Spinal cord (tissue), 10 donors: ENCODE measurements around the gene SDHA. TPM values are rescaled to one million over a fixed set of nuclear protein-coding genes. Genes with fewer than 3 reads are reported as not detected.
"Not testable (repeated sequence)": the region's sequence is repeated elsewhere in the genome, so short reads cannot be mapped to it uniquely, and the experiment has no call there.

Experiments
- DNase-seq, 6 donors: peaks; one replicate each; pipeline versions ENCODE4 v3.0.0 to v3.0.0-alpha.2; 2013 to 2015; ENCODE audit warnings: low spot score in 6 of 6, low read depth in 4 of 6
- H3K27ac ChIP-seq: one replicate; pipeline ENCODE4 v1.5.1; 2013; ENCODE audit warnings: low read depth, low read length, control low read depth
- H3K27me3 ChIP-seq: one replicate; pipeline ENCODE4 v1.6.1; 2013; ENCODE audit warnings: low read length; ENCODE audit not compliant: control insufficient read depth, insufficient read depth
- H3K36me3 ChIP-seq: one replicate; pipeline ENCODE4 v1.6.1; 2013; ENCODE audit warnings: low read length; ENCODE audit not compliant: control insufficient read depth, insufficient read depth
- H3K4me1 ChIP-seq: one replicate; pipeline ENCODE4 v1.6.1; 2013; ENCODE audit warnings: low read length; ENCODE audit not compliant: control insufficient read depth, insufficient read depth
- H3K4me3 ChIP-seq: one replicate; pipeline ENCODE4 v1.5.1; 2013; ENCODE audit warnings: low read depth, low read length, control low read depth
- H3K9me3 ChIP-seq: one replicate; pipeline ENCODE4 v1.6.1; 2013; ENCODE audit warnings: low read length; ENCODE audit not compliant: control insufficient read depth, insufficient read depth
- WGBS: methylation state at CpG from one replicate; pipeline ENCODE4 v1.1.5; 2013; ENCODE audit warnings: missing lambda C conversion rate; ENCODE audit not compliant: insufficient coverage; 5-methylcytosine and 5-hydroxymethylcytosine counted together
- polyA plus RNA-seq, 2 donors: library from polyadenylated mRNA; unstranded; fragments of 120-200 nt; gene quantifications; one replicate each; pipeline ENCODE4 v1.2.1, GENCODE V29; 2013; ENCODE audit not compliant: insufficient read length in 2 of 2
- total RNA-seq, 2 donors: library from RNA; depleted of rRNA in 1 of 2; stranded (reverse); fragments of 120-200 nt in 1 of 2; fragments of >200 nt in 1 of 2; gene quantifications; one replicate each; pipeline versions ENCODE4 v1.2.3 to v1.2.4, GENCODE V29; 2013 to 2014
- donor health status: healthy.

The SDHA gene
- total and polyA plus RNA-seq, 4 donors, result 113 to 166 (median 135) TPM

DNA sequence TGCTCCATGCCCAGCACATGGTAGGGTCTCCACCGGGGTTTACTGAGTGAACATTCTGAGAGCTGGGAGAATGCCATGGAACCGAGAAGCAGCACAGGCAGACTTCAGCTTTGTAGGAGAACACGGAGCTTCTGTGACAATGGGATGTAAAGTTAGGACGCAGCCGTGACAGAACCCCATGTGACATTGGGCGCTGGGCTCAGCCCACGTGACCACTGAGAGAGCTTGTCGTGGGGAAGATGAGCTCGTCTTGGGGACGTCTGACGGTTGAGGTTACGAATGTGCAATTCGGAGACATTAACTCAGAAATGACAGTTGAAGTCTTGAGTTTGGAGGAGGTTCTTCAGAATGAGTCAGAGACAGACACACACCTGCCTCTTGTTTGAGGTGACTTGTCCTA is 13.5 kb downstream of the SDHA start:
- no peak for DNase-seq
- H3K27ac ChIP-seq, result no peak overlapping the region

DNA sequence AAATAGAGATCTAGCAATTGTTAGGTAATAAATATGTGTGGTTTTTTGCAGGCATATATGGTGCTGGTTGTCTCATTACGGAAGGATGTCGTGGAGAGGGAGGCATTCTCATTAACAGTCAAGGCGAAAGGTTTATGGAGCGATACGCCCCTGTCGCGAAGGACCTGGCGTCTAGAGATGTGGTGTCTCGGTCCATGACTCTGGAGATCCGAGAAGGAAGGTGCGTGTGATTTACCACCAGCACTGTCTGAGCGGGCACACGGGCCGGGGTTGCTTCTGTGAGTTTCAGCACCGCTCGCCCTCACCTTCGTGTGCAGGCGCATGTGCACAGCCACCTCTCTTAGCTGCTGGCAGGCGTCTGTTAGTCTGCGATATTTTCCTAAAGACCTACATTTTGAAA is 15.3 kb downstream of the SDHA start:
- not testable (repeated sequence) for H3K9me3 ChIP-seq, H3K27ac ChIP-seq, DNase-seq, H3K4me1 ChIP-seq, H3K27me3 ChIP-seq, H3K4me3 ChIP-seq
- 97% methylated on average over 16 of the region's 20 CpGs for WGBS
- H3K36me3 ChIP-seq, result peaks cover 45% of the 10 kb centered on the region

More for the DNA sequence above, 13.5 kb downstream of the SDHA start:
- Histone ChIP-seq H3K4me1 (no peaks in the 10 kb centered on the region), H3K27me3 (no peaks in the 10 kb centered on the region), H3K4me3 (no peak overlapping the region), H3K9me3 (no peaks in the 10 kb centered on the region), H3K36me3 (peaks cover 57% of the 10 kb centered on the region)
- WGBS, result 92% methylated on average over 13 of the region's 13 CpGs

DNA sequence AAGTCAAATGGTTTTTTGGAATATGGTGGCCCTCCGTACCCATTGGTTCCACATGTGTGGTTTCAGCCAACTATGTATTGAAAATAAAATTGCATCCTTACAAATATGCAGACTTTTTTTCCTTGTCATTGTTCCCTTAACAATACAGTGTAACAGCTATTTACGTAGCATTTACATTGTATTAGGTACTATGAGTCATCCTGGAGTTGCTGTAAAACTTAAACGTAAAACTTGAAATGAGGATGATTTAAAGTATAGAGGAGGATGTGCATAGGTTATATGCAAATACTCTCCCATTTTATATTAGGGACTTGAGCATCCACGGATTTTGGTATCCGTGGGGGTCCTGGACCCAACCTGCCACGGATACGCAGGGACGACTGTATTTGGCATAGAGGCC is 16.3 kb downstream of the SDHA start:
- no peaks in the 10 kb centered on the region for H3K9me3 ChIP-seq
- no peaks in the 10 kb centered on the region for H3K27me3 ChIP-seq
- H3K4me3 ChIP-seq, result no peak overlapping the region
- no peak for DNase-seq
- no peaks in the 10 kb centered on the region for H3K4me1 ChIP-seq
- H3K27ac ChIP-seq, result no peak overlapping the region
- H3K36me3 ChIP-seq, result peaks cover 48% of the 10 kb centered on the region
- 100% methylated on average over 5 of the region's 8 CpGs for WGBS

DNA sequence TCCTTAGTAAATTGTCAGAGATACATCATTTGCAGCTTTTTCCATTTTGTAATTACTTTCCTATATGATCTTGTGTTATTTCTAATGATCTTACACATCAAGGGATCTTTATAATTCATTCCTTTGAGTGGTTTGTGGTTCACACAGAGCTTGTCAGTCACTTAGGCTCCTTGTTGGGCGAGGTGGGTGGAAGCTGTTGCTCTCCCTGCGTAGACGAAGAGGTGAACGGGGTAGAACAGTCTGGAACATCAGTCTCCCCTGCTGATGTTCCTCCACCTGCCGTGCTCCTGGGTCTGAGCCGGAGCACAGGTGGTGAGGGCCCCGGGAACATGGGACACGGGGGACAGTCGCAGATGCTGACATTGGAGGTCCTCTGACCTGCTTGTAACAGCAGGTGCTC is 17.4 kb downstream of the SDHA start:
- H3K36me3 ChIP-seq, result peaks cover 48% of the 10 kb centered on the region
- H3K4me3 ChIP-seq, H3K27ac ChIP-seq, H3K27me3 ChIP-seq, DNase-seq, H3K4me1 ChIP-seq, H3K9me3 ChIP-seq: not testable (repeated sequence)
- WGBS, result 100% methylated on average over 3 of the region's 9 CpGs

DNA sequence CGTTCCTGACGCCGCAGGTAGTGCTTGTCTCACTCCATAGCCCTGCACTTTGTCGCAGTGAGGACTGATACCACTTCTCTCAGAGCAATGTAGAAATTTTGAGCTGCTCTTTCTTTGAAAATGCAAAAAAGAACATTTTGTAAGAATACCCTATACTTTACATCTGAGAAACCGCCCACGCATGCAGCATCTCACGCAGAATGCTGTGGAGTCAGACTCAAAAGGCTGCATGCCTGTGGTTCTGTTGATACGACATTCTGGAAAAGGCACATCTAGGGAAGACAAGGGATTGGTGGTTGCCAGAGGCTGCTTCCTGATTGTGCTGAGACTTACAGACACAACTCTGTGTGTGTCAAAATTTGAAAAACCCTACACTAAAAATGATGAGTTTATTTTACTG is 19.8 kb downstream of the SDHA start:
- not testable (repeated sequence) for H3K27ac ChIP-seq, H3K27me3 ChIP-seq, DNase-seq, H3K4me3 ChIP-seq, H3K9me3 ChIP-seq, H3K4me1 ChIP-seq
- H3K36me3 ChIP-seq, result peaks cover 43% of the 10 kb centered on the region
- WGBS, result 87% methylated on average over 4 of the region's 8 CpGs

DNA sequence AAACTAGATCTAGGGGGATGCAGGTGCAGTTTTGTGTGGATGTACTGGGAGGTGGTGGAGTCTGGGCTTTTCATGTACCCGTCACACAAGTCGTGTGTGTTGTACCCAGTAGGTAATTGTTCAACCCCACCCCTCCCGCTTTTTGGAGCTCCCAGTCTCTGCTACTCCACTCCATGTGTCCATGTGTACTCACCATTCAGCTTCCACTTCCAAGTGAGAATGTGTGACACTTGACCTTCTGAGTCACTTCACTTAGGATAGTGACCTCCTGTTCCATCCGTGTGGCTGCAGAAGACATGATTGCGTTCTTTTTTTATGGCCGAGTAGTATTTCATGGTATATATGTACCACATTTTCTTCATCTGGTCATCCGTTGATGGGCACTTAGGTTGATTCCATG is 22.4 kb downstream of the SDHA start:
- not testable (repeated sequence) for H3K27ac ChIP-seq, H3K4me1 ChIP-seq, H3K27me3 ChIP-seq, H3K9me3 ChIP-seq, H3K4me3 ChIP-seq, DNase-seq
- peaks cover 29% of the 10 kb centered on the region for H3K36me3 ChIP-seq
- WGBS, result 100% methylated on average over 1 of the region's 7 CpGs

GRCh38 chr5:241045-241669 is 23.0 kb downstream of the SDHA start:
- not testable (repeated sequence) for DNase-seq, H3K4me3 ChIP-seq, H3K4me1 ChIP-seq, H3K9me3 ChIP-seq, H3K27ac ChIP-seq, H3K27me3 ChIP-seq
- 93% methylated on average over 6 of the region's 13 CpGs for WGBS
- peaks cover 24% of the 10 kb centered on the region for H3K36me3 ChIP-seq

DNA sequence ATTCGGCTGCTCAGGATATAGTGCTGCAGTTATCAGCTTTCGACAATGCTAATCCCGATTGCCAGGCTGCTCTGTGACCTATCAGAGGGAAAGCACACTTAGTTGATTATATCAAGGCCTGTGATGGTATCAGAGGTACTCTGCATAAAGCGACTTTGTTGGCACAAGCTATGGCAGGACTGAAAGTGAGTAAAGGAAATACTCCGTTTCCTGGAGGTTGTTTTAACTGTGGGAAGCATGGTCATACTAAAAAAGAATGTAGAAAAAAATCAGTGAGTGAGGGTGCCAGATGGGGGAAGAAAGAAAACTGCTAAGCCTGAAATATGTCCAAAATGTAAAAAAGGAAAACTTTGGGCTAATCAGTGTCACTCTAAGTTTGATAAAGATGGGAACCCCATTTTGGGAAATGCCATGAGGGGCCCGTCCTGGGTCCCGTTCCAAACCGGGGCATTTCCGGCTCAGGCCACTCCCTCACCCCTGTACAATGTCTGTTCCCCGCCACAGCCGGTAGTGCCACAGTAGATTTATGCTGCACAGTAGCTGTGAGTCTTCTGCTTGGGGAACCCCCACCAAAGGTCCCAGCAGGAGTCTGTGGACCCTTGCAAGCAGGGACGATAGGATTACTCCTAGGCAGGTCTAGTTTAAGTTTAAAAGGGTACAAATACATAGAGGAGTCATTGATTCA is 25.7 kb downstream of the SDHA start:
- H3K9me3 ChIP-seq, H3K4me1 ChIP-seq, H3K27ac ChIP-seq, H3K4me3 ChIP-seq, H3K27me3 ChIP-seq, DNase-seq: not testable (repeated sequence)
- peaks cover 18% of the 10 kb centered on the region for H3K36me3 ChIP-seq
- 93% methylated on average over 4 of the region's 12 CpGs for whole genome bisulfite sequencing

DNA sequence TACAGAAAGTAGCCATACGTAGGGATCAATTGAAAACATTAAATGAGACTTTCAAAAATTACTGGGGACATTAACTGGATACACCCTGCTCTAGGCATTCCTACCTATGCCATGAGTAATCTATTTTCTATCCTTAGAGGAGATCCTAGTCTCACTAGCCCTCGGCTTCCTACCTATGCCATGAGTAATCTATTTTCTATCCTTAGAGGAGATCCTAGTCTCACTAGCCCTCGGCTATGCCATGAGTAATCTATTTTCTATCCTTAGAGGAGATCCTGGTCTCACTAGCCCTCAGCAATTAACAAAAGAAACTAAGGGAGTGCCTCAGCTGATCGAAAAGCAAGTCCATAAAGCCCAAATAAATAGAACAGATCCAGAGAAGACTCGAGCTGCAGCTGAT is 27.6 kb downstream of the SDHA start:
- H3K4me3 ChIP-seq, H3K9me3 ChIP-seq, H3K27ac ChIP-seq, H3K4me1 ChIP-seq, DNase-seq, H3K27me3 ChIP-seq: not testable (repeated sequence)
- WGBS, result 81% methylated on average over 3 of the region's 5 CpGs
- peaks cover 11% of the 10 kb centered on the region for H3K36me3 ChIP-seq

DNA sequence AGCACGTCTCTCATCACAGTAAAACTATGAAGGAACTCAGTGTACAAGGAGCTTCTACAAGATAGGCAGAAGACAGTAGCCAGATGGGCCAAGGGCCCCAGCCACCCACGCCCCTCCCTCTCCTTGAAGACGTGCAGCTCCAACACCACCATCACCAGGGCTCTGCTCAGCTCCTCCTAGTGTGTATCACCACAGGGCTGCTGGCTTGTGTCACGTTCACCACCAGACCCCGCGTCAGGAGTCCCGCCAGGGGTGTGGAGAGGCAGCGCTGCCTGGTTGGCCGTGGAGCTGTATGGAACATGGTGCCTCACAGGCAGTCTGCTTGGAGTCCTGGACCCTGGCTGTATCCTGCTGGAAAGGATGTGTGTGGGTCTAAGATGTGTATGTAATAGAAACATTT is 32.3 kb downstream of the SDHA start:
- 88% methylated on average over 1 of the region's 9 CpGs for WGBS
- not testable (repeated sequence) for H3K27ac ChIP-seq, H3K9me3 ChIP-seq, H3K27me3 ChIP-seq, H3K4me3 ChIP-seq, DNase-seq, H3K4me1 ChIP-seq
- H3K36me3 ChIP-seq, result peaks cover 22% of the 10 kb centered on the region
